Panc1 (cell line): ENCODE data around the gene GALNTL6. TPM values are rescaled to one million over a fixed set of nuclear protein-coding genes. Genes with fewer than 3 reads are reported as not detected.

ENCODE experiments used
- ATAC-seq: fragments of 200-7000 bp; cut with Tn5 transposase; 2 replicates; pipeline ENCODE4 v1.9.1; 2020; ENCODE audit warnings: mild to moderate bottlenecking, moderate library complexity
- BruUV-seq: library from RNA; stranded (reverse); fragments of 400-500 nt; replicated peaks from 2 replicates; lab custom pipeline; 2021; lab: Mats Ljungman, UMichigan
- CTCF ChIA-PET: fragments of 300-600 bp; sonication (Branson Sonifier 250); formaldehyde crosslinking; loops from one replicate; lab custom pipeline; 2022; ENCODE audit warnings: antibody characterized with exemption; lab: Charles Lee
- POLR2A ChIA-PET: fragments of 300-600 bp; sonication (Branson Sonifier 250); formaldehyde crosslinking; loops from one replicate; lab custom pipeline; 2022; ENCODE audit warnings: antibody characterized with exemption; lab: Charles Lee
- DNase-seq: peaks from one replicate; pipeline ENCODE4 v3.0.0-alpha.2; 2010; ENCODE audit warnings: low read depth, low spot score
- H3K27ac ChIP-seq: 2 replicates; pipeline ENCODE4 v1.5.1; 2011; ENCODE audit warnings: mild to moderate bottlenecking, low read length, inconsistent platforms
- H3K27me3 ChIP-seq: fragments of 200-500 bp; sonication (Bioruptor generic); 2 replicates; pipeline ENCODE4 v1.6.0; 2014; ENCODE audit warnings: low read length, inconsistent platforms; ENCODE audit not compliant: control insufficient read depth, insufficient read depth
- H3K36me3 ChIP-seq: fragments of 200-500 bp; sonication (Bioruptor generic); 2 replicates; pipeline ENCODE4 v1.5.1; 2014; ENCODE audit warnings: inconsistent platforms, mild to moderate bottlenecking, low read length, moderate library complexity; ENCODE audit not compliant: control insufficient read depth, insufficient read depth
- H3K4me1 ChIP-seq: 2 replicates; pipeline ENCODE4 v1.5.1; 2011; ENCODE audit warnings: inconsistent platforms, mild to moderate bottlenecking, low read length, moderate library complexity; ENCODE audit not compliant: control insufficient read depth, insufficient read depth
- H3K4me3 ChIP-seq, 2 experiments: 2 replicates each; pipeline ENCODE4 v1.5.1; 2011 to 2012; ENCODE audit warnings: low read depth in 2 of 2, low read length in 2 of 2, mild to moderate bottlenecking in 2 of 2, inconsistent platforms in 1 of 2, moderate library complexity in 1 of 2
- H3K9me3 ChIP-seq: fragments of 200-500 bp; sonication (Bioruptor generic); 2 replicates; pipeline ENCODE4 v1.5.1; 2014; ENCODE audit warnings: low read depth, mild to moderate bottlenecking, inconsistent platforms, low read length, moderate library complexity; ENCODE audit not compliant: control insufficient read depth, insufficient read depth
- POLR2AphosphoS5 ChIP-seq: IDR thresholded peaks from 2 replicates; pipeline ENCODE4 v1.6.1; 2012; ENCODE audit warnings: mild to moderate bottlenecking, low read depth, low read length, moderate library complexity
- SIN3A ChIP-seq: IDR thresholded peaks from 2 replicates; pipeline ENCODE4 v1.6.1; 2012; ENCODE audit warnings: low read depth, mild to moderate bottlenecking, low read length, moderate library complexity, borderline replicate concordance; ENCODE audit not compliant: insufficient read depth
- TCF7L2 ChIP-seq: IDR thresholded peaks from 2 replicates; pipeline ENCODE4 v1.6.1; 2011; ENCODE audit warnings: mild to moderate bottlenecking, low read depth, low read length, inconsistent platforms
- in situ Hi-C: cut with HindIII; loops from 2 replicates; pipeline ENCODE4 v1.10.0; 2016; ENCODE audit warnings: low sequenced_read_pairs, low pct_unique_long_range_greater_than_20kb
- intact Hi-C: fragments of 100-400 bp; cut with micrococcal nuclease; formaldehyde crosslinking; loops from one replicate; pipeline ENCODE4 v1.10.0; 2022; ENCODE audit not compliant: unreplicated experiment
- total RNA-seq: library from RNA; stranded (reverse); gene quantifications from one replicate; pipeline ENCODE4 v1.2.1, GENCODE V29; 2021; ENCODE audit not compliant: unreplicated experiment
- TF ChIP-seq, protein P1 (sequence below): fragments of 450-650 bp; IDR thresholded peaks from 2 replicates; pipeline ENCODE4 v1.5.1; 2017; ENCODE audit warnings: mild to moderate bottlenecking
- TF ChIP-seq, protein P2 (sequence below), 2 experiments: IDR thresholded peaks; 2 replicates each; pipeline ENCODE4 v1.6.1; 2011 to 2012; ENCODE audit warnings: low read depth in 2 of 2, control low read depth in 1 of 2, low read length in 1 of 2, mild to moderate bottlenecking in 1 of 2, moderate library complexity in 1 of 2; ENCODE audit not compliant: insufficient read depth in 1 of 2

GALNTL6 gene
- total RNA-seq, 1 experiment from 2014 or later: not detected

DNA sequence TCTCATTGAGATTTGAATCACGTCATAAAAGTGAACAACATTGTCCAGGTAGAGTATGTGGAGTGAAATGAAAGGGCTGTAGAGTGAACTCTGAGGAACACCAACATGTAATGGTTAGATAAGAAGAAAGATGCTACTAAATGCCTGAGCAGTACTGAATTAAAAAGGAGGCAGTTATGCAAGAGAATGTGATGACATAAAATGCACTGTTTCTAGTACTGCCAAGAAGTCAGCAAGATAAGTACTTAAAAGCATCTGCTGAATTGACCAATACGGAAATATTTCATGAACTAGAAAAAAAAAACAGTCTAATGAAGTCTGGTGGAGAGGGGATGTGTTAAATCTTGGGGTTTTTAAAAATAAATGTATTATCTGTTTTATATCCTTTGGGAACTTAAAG lies 771.6 kb downstream of the GALNTL6 start:
- DNase-seq (no peak), ATAC-seq (no peak)
- in situ Hi-C loops (no loop called here), intact Hi-C loops (no loop called here)
- no peak overlapping the region for H3K27ac ChIP-seq
- no peak overlapping the region for H3K4me3 ChIP-seq
- no peaks in the 10 kb centered on the region for H3K36me3 ChIP-seq
- no TSS peak for BruUV-seq
- H3K9me3 ChIP-seq: no peaks in the 10 kb centered on the region
- no peaks in the 10 kb centered on the region for H3K27me3 ChIP-seq
- H3K4me1 ChIP-seq: no peaks in the 10 kb centered on the region
- no peak for TF ChIP-seq SIN3A
- POLR2A ChIA-PET: no interaction called here
- CTCF ChIA-PET: no interaction called here

DNA sequence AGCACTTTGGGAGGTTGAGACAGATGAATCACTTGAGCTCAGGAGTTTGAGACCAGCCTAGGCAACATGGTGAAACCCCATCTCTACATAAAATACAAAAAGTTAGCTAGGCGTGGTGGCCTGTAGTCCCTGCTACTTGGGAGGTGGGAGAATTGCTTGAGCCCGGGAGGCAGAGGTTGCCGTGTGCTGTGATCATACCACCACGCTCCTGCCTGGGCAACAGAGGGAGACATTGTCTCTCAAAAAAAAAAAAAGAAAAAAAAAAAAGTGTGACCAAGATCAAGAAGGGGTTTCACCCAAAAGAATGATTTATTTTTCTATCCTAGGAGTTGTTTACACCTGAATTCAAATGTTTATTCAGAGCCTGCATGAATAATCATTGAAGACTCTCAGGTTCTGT lies 783.0 kb downstream of the GALNTL6 start:
- no peaks in the 10 kb centered on the region for H3K9me3 ChIP-seq
- ATAC-seq (no peak), DNase-seq (no peak)
- no peaks in the 10 kb centered on the region for H3K4me1 ChIP-seq
- no peaks in the 10 kb centered on the region for H3K36me3 ChIP-seq
- in situ Hi-C loops: no loop called here
- intact Hi-C loops: no loop called here
- no peak overlapping the region for H3K4me3 ChIP-seq
- no TSS peak for BruUV-seq
- ChIA-PET POLR2A (no interaction called here), CTCF (interaction anchor here (0.8 kb wide), 1 partner anchor 144 kb away, joined by 5 read pairs; no protein-coding TSS in a partner anchor)
- H3K27ac ChIP-seq: no peak overlapping the region
- no peaks in the 10 kb centered on the region for H3K27me3 ChIP-seq
- no peak for TF ChIP-seq SIN3A
- TF ChIP-seq, protein P1, sequence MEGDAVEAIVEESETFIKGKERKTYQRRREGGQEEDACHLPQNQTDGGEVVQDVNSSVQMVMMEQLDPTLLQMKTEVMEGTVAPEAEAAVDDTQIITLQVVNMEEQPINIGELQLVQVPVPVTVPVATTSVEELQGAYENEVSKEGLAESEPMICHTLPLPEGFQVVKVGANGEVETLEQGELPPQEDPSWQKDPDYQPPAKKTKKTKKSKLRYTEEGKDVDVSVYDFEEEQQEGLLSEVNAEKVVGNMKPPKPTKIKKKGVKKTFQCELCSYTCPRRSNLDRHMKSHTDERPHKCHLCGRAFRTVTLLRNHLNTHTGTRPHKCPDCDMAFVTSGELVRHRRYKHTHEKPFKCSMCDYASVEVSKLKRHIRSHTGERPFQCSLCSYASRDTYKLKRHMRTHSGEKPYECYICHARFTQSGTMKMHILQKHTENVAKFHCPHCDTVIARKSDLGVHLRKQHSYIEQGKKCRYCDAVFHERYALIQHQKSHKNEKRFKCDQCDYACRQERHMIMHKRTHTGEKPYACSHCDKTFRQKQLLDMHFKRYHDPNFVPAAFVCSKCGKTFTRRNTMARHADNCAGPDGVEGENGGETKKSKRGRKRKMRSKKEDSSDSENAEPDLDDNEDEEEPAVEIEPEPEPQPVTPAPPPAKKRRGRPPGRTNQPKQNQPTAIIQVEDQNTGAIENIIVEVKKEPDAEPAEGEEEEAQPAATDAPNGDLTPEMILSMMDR: no peak
- TF ChIP-seq POLR2AphosphoS5: no peak
- no peak for TF ChIP-seq TCF7L2
- TF ChIP-seq, protein P2, sequence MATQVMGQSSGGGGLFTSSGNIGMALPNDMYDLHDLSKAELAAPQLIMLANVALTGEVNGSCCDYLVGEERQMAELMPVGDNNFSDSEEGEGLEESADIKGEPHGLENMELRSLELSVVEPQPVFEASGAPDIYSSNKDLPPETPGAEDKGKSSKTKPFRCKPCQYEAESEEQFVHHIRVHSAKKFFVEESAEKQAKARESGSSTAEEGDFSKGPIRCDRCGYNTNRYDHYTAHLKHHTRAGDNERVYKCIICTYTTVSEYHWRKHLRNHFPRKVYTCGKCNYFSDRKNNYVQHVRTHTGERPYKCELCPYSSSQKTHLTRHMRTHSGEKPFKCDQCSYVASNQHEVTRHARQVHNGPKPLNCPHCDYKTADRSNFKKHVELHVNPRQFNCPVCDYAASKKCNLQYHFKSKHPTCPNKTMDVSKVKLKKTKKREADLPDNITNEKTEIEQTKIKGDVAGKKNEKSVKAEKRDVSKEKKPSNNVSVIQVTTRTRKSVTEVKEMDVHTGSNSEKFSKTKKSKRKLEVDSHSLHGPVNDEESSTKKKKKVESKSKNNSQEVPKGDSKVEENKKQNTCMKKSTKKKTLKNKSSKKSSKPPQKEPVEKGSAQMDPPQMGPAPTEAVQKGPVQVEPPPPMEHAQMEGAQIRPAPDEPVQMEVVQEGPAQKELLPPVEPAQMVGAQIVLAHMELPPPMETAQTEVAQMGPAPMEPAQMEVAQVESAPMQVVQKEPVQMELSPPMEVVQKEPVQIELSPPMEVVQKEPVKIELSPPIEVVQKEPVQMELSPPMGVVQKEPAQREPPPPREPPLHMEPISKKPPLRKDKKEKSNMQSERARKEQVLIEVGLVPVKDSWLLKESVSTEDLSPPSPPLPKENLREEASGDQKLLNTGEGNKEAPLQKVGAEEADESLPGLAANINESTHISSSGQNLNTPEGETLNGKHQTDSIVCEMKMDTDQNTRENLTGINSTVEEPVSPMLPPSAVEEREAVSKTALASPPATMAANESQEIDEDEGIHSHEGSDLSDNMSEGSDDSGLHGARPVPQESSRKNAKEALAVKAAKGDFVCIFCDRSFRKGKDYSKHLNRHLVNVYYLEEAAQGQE (IDR thresholded peaks at IDR 0.05; ENCODE audit: insufficient read depth in 1 of 2, low read depth in 2 of 2, low read length in 1 of 2): no peak

DNA sequence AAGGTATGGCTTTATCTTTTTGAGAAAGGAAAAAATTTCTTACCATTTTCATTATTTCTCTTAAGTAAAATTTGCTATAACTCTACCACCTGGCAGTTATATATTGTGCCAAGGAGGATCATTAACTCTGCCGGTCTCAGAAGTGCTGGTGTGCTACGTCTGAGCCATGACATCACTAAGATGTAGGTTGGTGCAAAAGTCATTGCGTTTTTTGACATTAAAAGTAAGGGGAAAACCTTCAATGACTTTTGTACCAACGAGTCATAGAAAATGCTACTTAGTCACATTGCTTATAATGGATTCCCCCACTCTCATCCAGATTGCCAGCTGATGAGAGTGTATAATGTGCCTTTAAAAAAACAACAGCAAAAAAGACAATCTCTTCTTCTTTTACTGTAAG lies 786.4 kb downstream of the GALNTL6 start:
- H3K4me1 ChIP-seq: no peaks in the 10 kb centered on the region
- no peak overlapping the region for H3K27ac ChIP-seq
- no TSS peak for BruUV-seq
- TF ChIP-seq, protein P1: no peak
- TF ChIP-seq TCF7L2 (no peak), POLR2AphosphoS5 (no peak), SIN3A (no peak)
- TF ChIP-seq, protein P2 (IDR thresholded peaks at IDR 0.05; ENCODE audit: insufficient read depth in 1 of 2, low read depth in 2 of 2, low read length in 1 of 2): no peak
- ChIA-PET POLR2A (no interaction called here), CTCF (no interaction called here)
- H3K4me3 ChIP-seq: no peak overlapping the region
- H3K9me3 ChIP-seq: no peaks in the 10 kb centered on the region
- no peak for DNase-seq
- no peak for ATAC-seq
- H3K36me3 ChIP-seq: no peaks in the 10 kb centered on the region
- H3K27me3 ChIP-seq: no peaks in the 10 kb centered on the region
- intact Hi-C loops (no loop called here), in situ Hi-C loops (no loop called here)
